C4-2B (cell line): ENCODE measurements around the gene GLI3.

Experiments used
- ZFX ChIP-seq: fragments of 450-650 bp; IDR thresholded peaks from 2 replicates; pipeline ENCODE4 v1.6.1; 2017
- TF ChIP-seq, protein P1 (sequence below): fragments of 450-650 bp; conservative IDR thresholded peaks from 2 replicates; pipeline ENCODE4 v1.5.1; 2017; ENCODE audit warnings: mild to moderate bottlenecking

GRCh38 chr7:42023262-42023661 is 213.7 kb downstream of the GLI3 start:
- TF ChIP-seq, protein P1, sequence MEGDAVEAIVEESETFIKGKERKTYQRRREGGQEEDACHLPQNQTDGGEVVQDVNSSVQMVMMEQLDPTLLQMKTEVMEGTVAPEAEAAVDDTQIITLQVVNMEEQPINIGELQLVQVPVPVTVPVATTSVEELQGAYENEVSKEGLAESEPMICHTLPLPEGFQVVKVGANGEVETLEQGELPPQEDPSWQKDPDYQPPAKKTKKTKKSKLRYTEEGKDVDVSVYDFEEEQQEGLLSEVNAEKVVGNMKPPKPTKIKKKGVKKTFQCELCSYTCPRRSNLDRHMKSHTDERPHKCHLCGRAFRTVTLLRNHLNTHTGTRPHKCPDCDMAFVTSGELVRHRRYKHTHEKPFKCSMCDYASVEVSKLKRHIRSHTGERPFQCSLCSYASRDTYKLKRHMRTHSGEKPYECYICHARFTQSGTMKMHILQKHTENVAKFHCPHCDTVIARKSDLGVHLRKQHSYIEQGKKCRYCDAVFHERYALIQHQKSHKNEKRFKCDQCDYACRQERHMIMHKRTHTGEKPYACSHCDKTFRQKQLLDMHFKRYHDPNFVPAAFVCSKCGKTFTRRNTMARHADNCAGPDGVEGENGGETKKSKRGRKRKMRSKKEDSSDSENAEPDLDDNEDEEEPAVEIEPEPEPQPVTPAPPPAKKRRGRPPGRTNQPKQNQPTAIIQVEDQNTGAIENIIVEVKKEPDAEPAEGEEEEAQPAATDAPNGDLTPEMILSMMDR = no peak
- no peak for TF ChIP-seq ZFX
